ENCODE results near the gene NPLOC4.
"Not testable (repeated sequence)": the region's sequence is repeated elsewhere in the genome, so short reads cannot be mapped to it uniquely, and the experiment has no call there.

NPLOC4 gene

GRCh38 chr17:81635431-81635830 lies 1.5 kb downstream of the NPLOC4 start:
- no peak for DNase-seq (ENCODE audit: low read depth)

DNA sequence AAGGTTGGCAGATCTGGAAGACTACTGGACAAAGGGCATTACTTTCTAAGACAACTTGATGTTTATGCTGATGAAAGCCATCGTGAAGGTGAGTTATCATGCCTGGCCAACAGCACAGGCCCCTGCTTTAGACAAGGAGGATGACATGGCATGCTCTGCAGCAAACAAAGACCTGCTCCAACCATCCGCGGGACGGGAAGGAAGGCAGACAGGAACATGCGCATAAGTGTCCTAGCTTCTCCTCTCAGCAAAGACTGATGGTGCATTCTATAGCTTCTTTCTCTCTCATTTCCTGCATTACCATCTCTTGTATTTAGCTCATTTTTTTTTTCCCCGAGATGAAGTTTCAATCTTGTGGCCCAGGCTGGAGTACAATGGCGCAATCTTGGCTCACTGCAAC lies 5.4 kb downstream of the NPLOC4 start:
- DNase-seq (ENCODE audit: low read depth): no peak

- DNase-seq (ENCODE audit: low read depth): no peak
Observed at GRCh38 chr17:81630274-81630673, 6.6 kb downstream of the NPLOC4 start.

DNA sequence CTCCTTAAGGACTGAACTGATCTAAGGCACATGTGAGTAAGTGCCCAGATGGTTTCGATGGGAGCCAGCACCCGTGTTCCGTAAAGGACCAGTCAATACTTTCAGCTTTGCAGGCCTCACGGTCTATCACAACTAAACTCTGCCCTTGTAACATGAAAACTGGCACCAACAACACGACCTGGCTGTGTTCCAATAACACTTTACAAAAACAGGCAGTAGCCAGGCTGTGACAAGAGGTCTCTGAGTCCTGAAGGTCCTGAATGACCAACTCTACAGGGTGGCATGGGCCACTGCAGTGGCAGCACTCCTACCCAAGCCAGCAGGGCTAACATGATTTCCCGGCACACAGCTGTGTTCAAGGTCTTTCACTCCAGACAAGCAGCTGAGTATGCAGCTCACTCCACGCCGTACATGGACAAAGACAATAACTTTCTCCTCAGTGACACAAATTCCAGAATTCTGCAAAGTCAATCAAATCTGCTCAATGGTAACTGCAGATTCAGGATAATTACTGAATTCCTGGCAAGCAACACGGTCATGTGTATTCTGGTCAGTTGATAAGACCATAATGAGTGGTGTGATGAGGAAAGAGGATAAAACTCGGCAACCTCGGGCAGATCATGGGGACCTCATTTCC lies 15.3 kb downstream of the NPLOC4 start:
- DNase-seq (ENCODE audit: low read depth): no peak

GRCh38 chr17:81618307-81618706 lies 18.6 kb downstream of the NPLOC4 start:
- not testable (repeated sequence) for DNase-seq (ENCODE audit: low read depth)

GRCh38 chr17:81616877-81617276 lies 20.0 kb downstream of the NPLOC4 start:
- no peak for DNase-seq (ENCODE audit: low read depth)

DNA sequence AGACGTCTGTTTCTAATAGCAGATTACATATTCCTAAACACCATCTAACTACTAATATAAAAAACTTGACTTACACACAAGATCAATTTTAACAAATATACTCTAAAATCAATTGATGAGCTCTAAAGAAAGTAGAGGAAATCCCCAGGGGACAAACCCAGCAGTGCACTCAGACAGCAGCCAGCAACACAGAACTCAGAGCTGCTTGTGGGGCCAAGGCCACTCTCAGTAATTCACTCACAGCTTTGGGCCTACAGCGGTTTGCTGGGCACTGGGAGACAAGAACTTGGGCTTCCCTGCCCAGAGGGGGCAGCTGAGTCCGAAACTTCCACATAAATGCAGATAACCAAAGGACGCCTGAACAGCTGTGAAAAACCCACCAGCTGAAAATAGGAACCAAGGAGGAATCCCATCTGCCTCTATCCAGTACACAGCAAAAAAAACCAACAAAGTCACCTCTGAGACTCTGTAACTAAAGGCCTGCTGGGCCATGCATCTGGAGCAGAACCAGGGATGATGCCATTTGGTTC lies 21.4 kb downstream of the NPLOC4 start:
- no peak for DNase-seq (ENCODE audit: low read depth)

DNA sequence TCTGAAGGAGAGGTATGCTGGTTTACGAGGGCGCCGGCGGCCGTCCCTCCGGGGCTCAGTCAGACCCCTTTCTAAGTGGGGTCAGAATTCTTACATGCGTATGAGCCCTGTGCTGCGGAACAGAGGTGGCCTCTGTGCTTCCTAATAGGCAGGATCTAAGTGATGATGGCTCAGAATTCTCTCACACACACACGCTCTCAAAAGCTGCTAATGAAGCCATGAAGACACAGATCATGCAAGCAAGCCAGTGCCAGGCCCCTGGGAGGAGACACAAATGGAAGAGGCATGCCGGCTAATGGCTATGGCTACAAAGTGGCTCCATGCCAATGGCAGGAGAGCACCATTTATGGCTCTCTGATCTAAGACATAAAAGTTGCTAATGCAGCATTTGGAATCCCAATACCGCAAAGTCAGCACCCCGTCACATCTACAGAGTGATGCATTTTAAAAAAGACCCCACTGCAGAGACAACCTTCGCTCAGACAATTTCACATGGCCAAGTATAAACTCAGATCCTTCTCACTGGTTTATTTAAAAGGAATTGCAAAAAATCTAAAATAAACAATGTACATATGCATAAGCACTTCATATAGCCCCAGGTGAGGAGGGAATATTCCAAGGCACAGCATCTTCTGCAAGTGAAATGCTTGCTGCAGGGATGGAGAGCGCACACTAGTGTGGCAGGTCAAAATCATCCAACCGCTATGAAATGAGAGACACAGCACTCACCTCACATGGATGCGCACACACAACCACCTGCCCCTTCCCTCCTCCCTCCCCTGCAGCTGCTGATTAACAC lies 24.5 kb downstream of the NPLOC4 start:
- DNase-seq (ENCODE audit: low read depth): no peak

DNA sequence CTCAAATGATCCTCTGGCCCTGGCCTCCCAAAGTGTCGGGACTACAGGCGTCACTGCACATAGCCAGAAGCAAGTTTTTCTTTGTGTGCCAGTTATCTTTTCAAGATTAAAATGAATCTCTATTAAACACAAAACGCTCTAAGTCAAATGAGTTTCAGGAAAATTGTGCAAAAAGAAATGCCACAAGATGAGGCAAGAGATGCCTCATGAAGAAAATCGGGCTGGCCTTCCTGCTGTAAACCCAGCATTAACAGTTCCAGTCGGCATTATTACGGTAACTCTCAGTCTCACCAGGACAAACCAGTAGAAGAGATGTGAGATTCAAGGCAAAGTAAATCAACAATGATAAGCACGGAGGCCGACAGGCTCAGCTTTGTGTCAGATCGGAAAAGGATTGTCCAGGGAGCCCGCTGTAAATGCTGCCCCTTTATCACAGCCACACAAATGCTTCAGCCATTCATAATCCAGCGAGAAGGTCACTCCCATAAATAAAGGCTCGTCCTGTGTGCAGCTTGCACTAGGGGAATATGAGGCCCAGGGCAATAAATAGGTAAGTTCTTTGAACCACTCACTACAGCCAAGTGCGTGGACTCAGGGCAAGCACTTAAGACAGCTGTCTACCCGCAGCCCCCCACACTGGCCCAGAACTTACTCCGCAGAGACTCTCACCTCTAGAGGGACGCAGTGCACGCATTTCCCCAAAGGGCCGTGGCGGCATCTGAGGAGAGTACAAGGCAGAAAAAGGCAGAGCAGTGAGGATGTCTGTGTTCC lies 27.2 kb downstream of the NPLOC4 start:
- no peak for DNase-seq (ENCODE audit: low read depth)

- DNase-seq (ENCODE audit: low read depth): no peak
Observed at GRCh38 chr17:81608605-81609004, 28.3 kb downstream of the NPLOC4 start.

- no peak for DNase-seq (ENCODE audit: low read depth)
Observed at GRCh38 chr17:81608082-81608481, 28.8 kb downstream of the NPLOC4 start.

GRCh38 chr17:81607431-81607830 lies 29.5 kb downstream of the NPLOC4 start:
- DNase-seq (ENCODE audit: low read depth): no peak

- no peak for DNase-seq (ENCODE audit: low read depth)
Observed at GRCh38 chr17:81603846-81604610, 32.9 kb downstream of the NPLOC4 start.

DNA sequence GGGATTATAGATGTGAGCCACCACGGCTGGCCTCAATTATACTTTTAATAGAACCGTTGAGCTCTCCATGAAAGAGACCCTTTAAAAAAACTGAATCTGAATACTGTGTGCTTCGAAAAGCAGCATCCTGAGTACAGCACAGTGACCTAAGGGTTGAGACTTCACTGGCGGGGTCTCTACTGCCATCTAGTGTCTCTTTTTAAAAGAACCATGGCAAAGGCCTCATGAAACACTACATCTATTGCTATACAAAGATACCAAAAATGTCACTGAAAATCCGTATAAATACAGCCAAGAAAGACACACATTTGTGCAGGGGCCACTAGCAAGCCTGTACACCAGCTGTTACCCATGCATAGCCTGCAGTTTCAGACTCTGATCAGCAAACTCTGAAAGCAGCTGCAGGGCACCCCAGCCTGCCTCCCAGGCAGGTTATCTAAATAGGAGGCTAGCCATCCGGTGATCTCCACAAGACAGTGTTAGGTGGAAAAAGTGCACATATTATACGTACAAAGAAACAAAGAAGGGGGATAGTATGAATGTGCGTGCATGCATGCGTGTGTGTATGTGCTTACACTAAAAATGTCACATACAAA lies 35.3 kb downstream of the NPLOC4 start:
- no peak for DNase-seq (ENCODE audit: low read depth)

DNA sequence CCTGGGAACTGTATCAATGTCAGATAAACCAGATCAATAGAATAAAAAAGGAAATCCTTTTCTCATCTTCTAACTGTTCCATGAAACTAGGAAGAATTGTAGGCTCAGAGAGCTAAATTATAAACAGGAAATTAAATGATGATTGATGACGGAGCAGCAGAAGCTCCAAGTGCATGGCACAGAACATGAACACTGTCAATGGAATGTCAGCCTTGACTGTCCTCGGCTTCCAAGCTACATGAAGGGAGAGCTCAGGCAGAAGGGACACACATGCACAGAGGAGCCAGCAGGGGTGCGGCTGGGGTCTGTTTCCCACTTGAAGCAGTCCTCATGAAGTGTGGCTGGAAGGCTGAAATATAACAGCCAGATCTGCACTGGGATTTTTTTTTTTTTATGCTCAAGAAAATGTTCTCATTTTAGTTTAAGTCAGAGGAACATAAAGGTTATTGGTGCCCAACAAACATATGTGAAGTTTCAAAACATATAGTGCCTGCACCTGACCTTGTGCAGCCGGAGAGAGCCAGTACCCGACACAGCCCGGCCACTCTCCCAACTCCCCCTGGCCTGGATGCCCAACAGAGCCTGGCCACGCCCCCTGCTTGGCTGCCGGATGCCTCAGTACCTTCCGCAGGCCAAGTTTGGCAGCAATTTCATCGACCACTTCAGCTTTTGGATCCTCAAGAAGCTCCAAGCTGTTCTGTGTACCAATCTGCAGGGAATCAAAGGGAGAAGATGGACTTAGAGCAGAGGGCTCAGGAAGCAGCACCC lies 37.0 kb downstream of the NPLOC4 start:
- no peak for DNase-seq (ENCODE audit: low read depth)

DNA sequence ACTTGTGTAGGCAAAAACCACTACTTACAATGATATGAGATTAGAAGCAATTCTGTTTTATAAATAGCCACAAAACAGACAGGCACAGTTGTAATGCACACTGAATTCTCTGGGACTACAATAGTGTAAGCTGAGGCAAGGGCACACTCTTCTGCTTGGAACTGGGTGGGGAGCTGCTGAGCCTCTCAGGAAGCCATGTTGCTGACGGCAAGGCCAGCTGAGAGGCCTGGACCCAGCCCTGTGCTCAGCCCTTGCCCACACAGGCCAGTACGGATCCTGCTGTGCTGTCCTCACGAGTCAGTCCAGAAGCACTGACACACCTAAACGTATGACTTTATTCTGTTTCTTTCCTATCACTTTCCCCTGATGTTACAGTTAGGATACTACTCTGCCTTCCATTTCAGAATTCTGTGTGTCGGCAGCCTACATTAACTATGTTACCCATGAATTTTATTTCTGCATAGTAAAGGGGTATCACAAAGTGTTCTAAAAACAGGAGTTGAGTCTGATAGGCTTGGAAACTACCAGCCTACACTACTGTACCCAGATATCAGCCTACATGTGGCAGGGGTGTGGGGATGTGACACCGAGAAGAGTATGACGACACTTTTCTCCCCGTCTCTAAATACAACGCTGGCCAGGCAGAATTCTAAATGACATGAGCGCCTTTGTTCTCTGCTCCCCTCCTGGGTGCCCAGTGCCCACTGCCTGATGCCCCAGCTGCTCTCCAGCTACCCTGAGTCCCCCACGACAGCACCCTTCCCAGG lies 43.6 kb downstream of the NPLOC4 start:
- DNase-seq (ENCODE audit: low read depth): no peak

- DNase-seq (ENCODE audit: low read depth): no peak
Observed at GRCh38 chr17:81591971-81592370, 44.9 kb downstream of the NPLOC4 start.

GRCh38 chr17:81590121-81590520 lies 46.8 kb downstream of the NPLOC4 start:
- no peak for DNase-seq (ENCODE audit: low read depth)

DNA sequence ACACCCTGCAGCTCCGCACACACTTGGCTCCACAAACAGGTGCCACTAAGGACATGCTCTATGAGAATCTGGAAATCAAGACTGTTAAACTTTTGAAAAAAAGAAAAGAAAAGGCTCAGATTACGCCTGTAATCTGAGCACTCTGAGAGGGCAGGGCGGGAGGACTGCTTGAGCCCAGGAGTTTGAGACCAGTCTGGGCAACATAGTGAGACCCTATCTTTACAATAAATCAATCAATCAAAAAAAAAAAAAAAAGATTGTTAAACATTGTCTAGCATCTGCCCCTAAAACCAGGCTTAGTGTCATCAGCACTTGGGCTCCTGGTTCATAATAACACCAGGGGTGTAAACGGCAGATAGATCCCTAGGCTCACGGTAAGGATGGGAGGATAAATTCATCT lies 47.3 kb downstream of the NPLOC4 start:
- DNase-seq (ENCODE audit: low read depth): no peak

DNA sequence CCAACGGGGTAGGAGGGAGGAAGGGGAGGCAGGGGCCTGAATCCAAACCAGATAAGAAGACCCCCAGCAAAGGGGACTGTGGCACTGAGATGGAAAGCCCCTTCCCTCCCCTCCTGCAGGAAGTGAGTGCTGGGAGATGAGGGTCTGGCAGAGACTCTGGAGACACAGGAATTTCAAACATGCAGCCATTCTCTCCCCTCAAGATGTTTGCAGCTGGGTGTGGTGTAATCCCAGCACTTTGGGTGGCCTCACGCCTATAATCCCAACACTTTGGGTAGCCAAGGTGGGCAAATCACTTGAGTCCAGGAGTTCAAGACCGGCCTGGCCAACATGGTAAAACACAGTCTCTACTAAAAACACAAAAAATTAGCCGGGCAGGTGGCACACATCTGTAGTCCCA lies 50.8 kb downstream of the NPLOC4 start:
- no peak for DNase-seq (ENCODE audit: low read depth)
